Dermis lymphatic vessel endothelial cell (primary cell): Measurements from ENCODE around the gene ARHGEF35. TPM values are rescaled to one million over a fixed set of nuclear protein-coding genes. Genes with fewer than 3 reads are reported as not detected.

Experiments
- total RNA-seq: library from RNA; depleted of rRNA; stranded (reverse); fragments of >200 nt; gene quantifications from 2 replicates; pipeline ENCODE4 v1.2.1, GENCODE V29; 2014

Gene ARHGEF35
- total RNA-seq = under 0.01 and 0.43 TPM in 2 replicates

GRCh38 chr7:144195212-144195872 lies at the start of gene ARHGEF35:
TSS of gene ARHGEF35 (minus strand) at chr7:144195833. CDS start at chr7:144188383, 7,450 bp downstream.

GRCh38 chr7:144239365-144239764 lies 43.7 kb upstream of the ARHGEF35 start, which contains the start of gene OR2A42:
TSS of gene OR2A42 (minus strand) at chr7:144239605. CDS start at chr7:144232843, 6,762 bp downstream.

GRCh38 chr7:144183166-144183565 lies 12.5 kb downstream of the ARHGEF35 start, which contains the start of gene CTAGE4:
TSS of gene CTAGE4 (plus strand) at chr7:144183466. CDS start at chr7:144183504, 38 bp downstream.

Other genes starting within 250 kb of the ARHGEF35 start
- gene OR2F1, start 241.0 kb downstream of the ARHGEF35 start, total RNA-seq = not detected in 2 replicates
- gene OR6B1, start 195.5 kb downstream of the ARHGEF35 start, total RNA-seq = not detected in 2 replicates
- gene OR2A5, start 146.9 kb downstream of the ARHGEF35 start, total RNA-seq = not detected in 2 replicates
- not detected in 2 replicates for gene OR2A25, start 126.0 kb downstream of the ARHGEF35 start, total RNA-seq
- gene OR2A12, start 109.6 kb downstream of the ARHGEF35 start, total RNA-seq = not detected in 2 replicates
- gene OR2A2, start 86.2 kb downstream of the ARHGEF35 start, total RNA-seq = not detected in 2 replicates
- not detected in 2 replicates for gene OR2A14, start 72.7 kb downstream of the ARHGEF35 start, total RNA-seq
- gene CTAGE4, start 12.4 kb downstream of the ARHGEF35 start, total RNA-seq = 0.09 TPM in 1 of 2 replicates, not detected in the other
- not detected in 2 replicates for gene OR2A42, start 43.8 kb upstream of the ARHGEF35 start, total RNA-seq
- gene OR2A7, start 69.0 kb upstream of the ARHGEF35 start, total RNA-seq = not detected in 2 replicates
- not detected in 2 replicates for gene CTAGE8, start 73.5 kb upstream of the ARHGEF35 start, total RNA-seq
- under 0.01 TPM in 1 of 2 replicates, not detected in the other for gene OR2A1, start 116.6 kb upstream of the ARHGEF35 start, total RNA-seq
- 0.11 and 0.34 TPM in 2 replicates for gene ARHGEF5, start 159.6 kb upstream of the ARHGEF35 start, total RNA-seq
- not detected in 2 replicates for gene NOBOX, start 207.9 kb upstream of the ARHGEF35 start, total RNA-seq